Measurements from ENCODE around the gene PEX11G.

The PEX11G gene

GRCh38 chr19:7521551-7522071 is 32.8 kb upstream of the PEX11G start:
- DNase-seq, result no peak

- no peak for DNase-seq
Measured at GRCh38 chr19:7520131-7521051, 31.6 kb upstream of the PEX11G start.

GRCh38 chr19:7519361-7520130 is 30.7 kb upstream of the PEX11G start:
- no peak for DNase-seq

- no peak for DNase-seq
Measured at GRCh38 chr19:7516878-7517277, 28.0 kb upstream of the PEX11G start.

GRCh38 chr19:7516333-7516732 is 27.5 kb upstream of the PEX11G start:
- no peak for DNase-seq

GRCh38 chr19:7515645-7516151 is 26.9 kb upstream of the PEX11G start, which contains the start of gene ZNF358:
Gene ZNF358 (plus strand): TSS chr19:7516103. CDS start chr19:7519243, 3,140 bp downstream.
- peak; percentile 60 for DNase-seq

- DNase-seq, result no peak
Measured at GRCh38 chr19:7515110-7515644, 26.3 kb upstream of the PEX11G start.

GRCh38 chr19:7513809-7514642 is 25.2 kb upstream of the PEX11G start:
- DNase-seq, result no peak

- DNase-seq, result no peak
Measured at GRCh38 chr19:7512400-7512851, 23.6 kb upstream of the PEX11G start.

GRCh38 chr19:7509625-7510024 is 20.8 kb upstream of the PEX11G start:
- DNase-seq, result no peak

GRCh38 chr19:7507884-7508283 is 19.0 kb upstream of the PEX11G start:
- peak; percentile 41 for DNase-seq

- DNase-seq, result peak; percentile 97
Measured at GRCh38 chr19:7506385-7507328, 17.8 kb upstream of the PEX11G start.

- DNase-seq, result peak; percentile 65
Measured at GRCh38 chr19:7505682-7506384, 17.0 kb upstream of the PEX11G start.

- DNase-seq, result peak; percentile 70
Measured at GRCh38 chr19:7505288-7505681, 16.4 kb upstream of the PEX11G start.

GRCh38 chr19:7504684-7505083 is 15.8 kb upstream of the PEX11G start:
- no peak for DNase-seq

- DNase-seq, result no peak
Measured at GRCh38 chr19:7502552-7502951, 13.7 kb upstream of the PEX11G start.

- peak; percentile 86 for DNase-seq
Measured at GRCh38 chr19:7500811-7501450, 12.1 kb upstream of the PEX11G start.

- DNase-seq, result no peak
Measured at GRCh38 chr19:7497292-7497691, 8.5 kb upstream of the PEX11G start.

GRCh38 chr19:7494416-7495098 is 5.7 kb upstream of the PEX11G start:
- no peak for DNase-seq
